CD4-positive, alpha-beta T cell treated with Interleukin-4 for 1 hour (primary cell): Measurements from ENCODE around the gene FAM228A.
"Not testable (repeated sequence)": the region's sequence is repeated elsewhere in the genome, so short reads cannot be mapped to it uniquely, and the experiment has no call there.

ENCODE experiments used
- DNase-seq, 2 donors: peaks; one replicate each; pipeline ENCODE4 v3.0.0-alpha.2; 2020 to 2022

Gene FAM228A

DNA sequence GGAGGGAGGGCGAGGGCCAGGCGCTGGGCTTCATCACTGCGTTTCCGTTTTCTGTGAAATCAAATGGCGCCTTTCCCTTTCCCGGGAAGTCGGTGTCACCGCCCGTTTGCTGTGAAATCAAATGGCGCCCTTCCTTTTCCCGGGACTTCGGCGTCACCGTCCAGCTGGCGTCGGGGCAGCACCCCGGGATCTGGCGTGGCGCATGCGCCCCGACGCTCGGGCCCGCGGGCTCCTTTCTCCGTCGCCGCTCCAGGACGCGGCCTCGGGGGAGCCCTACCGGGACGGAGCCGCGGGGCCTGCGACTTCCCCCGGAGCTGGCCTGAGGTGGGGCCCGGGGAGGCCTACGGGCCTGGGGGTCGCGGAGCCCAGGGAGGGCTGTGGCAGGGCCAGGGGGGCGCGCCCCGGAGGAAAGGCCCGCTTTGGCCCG is at the start of gene FAM228A:
Gene FAM228A, plus strand, starts transcription at position 203 of the 427 bp plus-strand sequence. CDS start 428 bp downstream, outside the sequence.
- DNase-seq, result no peak

GRCh38 chr2:24125956-24126355 is 48.9 kb upstream of the FAM228A start:
- DNase-seq, result no peak

DNA sequence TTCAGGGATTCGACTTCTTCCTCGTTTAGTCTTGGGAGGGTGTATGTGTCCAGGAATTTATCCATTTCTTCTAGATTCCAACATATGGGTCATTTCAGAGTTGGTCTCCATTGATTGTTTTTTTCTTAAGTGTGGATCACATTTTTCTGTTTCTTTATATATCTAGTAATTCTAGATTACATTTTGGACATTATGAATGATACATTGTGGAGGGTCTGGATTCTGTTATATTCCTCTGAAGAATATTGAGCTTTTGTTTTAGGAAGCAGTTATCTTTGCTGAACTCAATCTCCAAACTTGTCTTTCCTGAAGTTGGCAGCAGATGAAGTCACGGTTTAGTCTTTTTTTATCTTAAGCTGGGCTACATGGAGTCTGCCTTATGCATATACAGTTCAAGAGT is 42.3 kb upstream of the FAM228A start:
- DNase-seq, result no peak

- DNase-seq, result not testable (repeated sequence)
Observed at GRCh38 chr2:24140305-24140704, 34.5 kb upstream of the FAM228A start.

- no peak for DNase-seq
Observed at GRCh38 chr2:24147364-24147763, 27.5 kb upstream of the FAM228A start.

GRCh38 chr2:24152413-24153197 is 22.2 kb upstream of the FAM228A start:
- no peak for DNase-seq

- DNase-seq, result no peak
Observed at GRCh38 chr2:24153478-24153877, 21.4 kb upstream of the FAM228A start.

GRCh38 chr2:24158131-24158530 is 16.7 kb upstream of the FAM228A start:
- DNase-seq, result no peak

DNA sequence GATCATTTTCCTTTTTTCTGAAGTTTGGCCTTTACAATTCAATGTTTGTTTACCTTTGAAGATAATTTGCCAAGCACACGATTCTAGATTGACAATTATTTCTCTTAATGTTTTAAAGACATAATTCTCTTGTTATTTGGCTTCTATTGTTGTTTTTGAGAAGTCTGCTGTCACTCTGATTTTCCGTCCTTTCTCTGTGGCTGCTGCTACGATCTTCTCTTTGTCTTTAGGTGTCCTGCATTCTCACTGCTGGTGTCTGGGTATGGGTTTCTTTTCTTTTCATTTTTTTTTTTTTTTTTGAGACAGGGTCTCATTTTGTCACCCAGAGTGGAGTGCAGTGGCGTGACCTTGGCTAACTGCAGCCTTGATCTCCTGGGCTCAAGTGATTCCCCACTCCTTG is 15.1 kb upstream of the FAM228A start:
- DNase-seq, result no peak

- DNase-seq, result no peak
Observed at GRCh38 chr2:24160761-24161160, 14.1 kb upstream of the FAM228A start.

DNA sequence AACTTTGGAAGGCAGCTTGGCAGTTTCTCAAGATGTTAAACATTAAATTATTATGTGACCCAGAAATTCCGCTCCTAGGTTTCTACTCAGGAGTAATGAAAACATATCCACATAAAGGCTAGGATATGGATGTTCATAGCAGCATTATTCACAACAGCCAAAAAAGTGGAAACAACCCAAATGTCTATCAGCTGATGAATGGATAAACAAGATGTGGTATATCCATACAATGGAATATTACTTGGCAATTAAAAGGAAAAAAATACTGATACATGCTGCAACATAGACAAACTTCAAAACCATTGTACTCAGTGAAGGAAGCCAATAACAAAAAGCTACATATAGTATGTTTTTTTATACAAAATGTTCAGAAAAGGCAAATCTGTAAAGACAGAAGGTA is 12.4 kb upstream of the FAM228A start:
- no peak for DNase-seq

- DNase-seq, result no peak
Observed at GRCh38 chr2:24163186-24163585, 11.7 kb upstream of the FAM228A start.

DNA sequence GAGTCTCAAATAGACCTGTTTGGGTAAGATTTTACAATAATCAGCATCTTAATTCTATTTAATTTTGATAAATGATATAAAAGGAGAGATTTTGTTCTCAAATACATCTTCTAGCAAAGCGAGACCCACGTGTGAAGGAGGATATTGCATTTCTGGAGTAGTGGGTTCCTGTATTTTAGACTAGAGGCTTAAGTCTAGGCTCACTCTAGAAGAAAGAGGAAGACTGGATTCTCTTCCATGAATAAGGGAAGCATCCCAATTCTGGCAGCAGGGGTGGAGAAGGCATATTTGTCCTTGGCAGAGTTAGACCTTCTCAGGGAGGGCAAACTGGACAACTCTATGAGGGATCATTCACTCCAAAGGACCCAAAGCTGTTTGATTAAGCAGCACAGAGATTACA is 11.3 kb upstream of the FAM228A start:
- no peak for DNase-seq

- peak; percentile 18 to 26 for DNase-seq
Observed at GRCh38 chr2:24164416-24164973, 10.4 kb upstream of the FAM228A start.

GRCh38 chr2:24169023-24169422 is 5.8 kb upstream of the FAM228A start:
- no peak for DNase-seq

DNA sequence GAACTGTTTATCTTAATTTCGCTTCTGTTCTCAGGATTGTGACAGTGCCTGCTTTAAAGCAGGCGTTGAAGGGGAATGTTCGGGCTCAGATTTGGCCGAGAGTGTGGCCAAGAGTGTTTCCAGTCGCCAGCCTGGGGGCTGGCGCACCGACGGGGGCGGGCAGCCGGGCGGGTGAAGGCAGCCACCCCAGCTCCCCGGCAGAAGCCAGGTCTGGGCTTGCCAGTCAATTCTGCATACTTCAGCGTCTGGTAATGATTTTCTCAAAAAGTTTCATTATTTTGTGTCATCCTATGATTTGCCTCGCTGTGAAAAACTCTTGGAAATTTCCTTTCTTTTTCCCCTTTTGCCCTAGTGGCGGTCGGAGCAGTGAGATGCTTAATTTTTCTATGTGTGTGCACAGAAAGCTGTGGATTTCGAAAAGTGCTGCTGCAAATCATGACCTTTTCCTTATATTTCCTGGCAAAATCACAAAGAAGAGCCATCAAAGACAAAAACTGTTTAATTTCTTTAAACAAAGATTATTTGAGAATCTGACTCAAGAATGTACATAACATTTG is 856 bp downstream of the FAM228A start:
- DNase-seq, result no peak

GRCh38 chr2:24176326-24176725 is 1.5 kb downstream of the FAM228A start:
- DNase-seq, result no peak

GRCh38 chr2:24179683-24180082 is 4.8 kb downstream of the FAM228A start:
- DNase-seq, result no peak

DNA sequence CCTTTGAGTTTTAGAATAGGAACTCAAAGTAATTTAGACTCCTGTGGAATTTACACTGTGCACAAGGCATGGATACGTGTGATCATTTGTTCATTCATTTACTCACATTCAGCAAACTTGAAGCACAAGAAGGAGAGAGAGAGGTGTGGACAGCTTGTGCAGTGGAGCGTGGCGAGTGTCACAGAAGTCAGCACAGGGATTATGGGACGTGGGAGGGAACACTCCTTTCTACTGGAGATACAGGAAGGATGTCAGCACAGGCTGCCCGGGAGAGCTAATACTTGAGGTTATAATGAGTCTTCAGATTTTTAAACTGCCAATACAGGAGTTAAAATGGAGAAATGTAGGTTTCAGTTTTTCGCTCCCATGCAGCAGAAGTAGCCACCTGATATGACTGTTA is 7.0 kb downstream of the FAM228A start:
- DNase-seq, result no peak

DNA sequence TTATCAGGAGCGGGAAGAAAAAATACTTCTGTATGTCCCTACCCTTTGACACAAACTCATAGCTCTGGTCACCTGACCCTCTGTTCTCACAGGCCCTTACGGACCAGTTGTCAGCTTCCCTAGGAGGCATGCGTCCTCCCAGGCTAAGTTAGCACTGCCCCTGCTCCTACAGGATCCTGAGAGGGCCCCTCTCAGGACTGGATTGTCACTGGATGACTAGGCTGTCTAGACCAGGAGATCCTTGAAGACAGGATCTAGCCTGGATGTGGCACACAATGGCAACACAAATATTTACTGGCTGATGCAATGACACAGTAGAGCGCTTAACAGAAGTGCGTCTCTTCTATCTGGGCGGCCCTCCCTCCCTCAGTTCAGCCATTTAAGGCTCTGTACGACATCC is 7.7 kb downstream of the FAM228A start:
- DNase-seq, result no peak

GRCh38 chr2:24183366-24184069 is 8.7 kb downstream of the FAM228A start:
- no peak for DNase-seq

- DNase-seq, result no peak
Observed at GRCh38 chr2:24189551-24189950, 14.7 kb downstream of the FAM228A start.

GRCh38 chr2:24190503-24190902 is 15.7 kb downstream of the FAM228A start:
- no peak for DNase-seq

DNA sequence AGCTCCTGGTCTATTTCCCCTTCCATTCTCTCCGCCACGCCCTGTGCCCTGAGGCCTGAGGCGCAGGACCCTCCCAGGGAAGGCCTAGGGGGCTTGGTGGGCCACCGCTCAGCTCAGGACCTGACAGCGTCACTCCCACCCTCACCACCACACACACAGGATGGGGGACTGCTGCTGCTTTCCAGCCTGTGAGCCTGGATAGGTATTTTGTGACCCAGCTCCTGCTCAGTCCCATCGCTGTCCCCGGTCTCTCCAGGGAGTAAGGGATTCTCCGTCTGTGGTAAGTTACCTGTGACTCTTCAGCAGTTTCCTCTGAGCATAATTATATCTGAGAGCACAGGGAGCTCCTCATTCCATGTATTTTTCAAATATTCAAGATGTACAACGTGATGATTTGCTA is 16.3 kb downstream of the FAM228A start:
- no peak for DNase-seq
